CD4-positive, alpha-beta T cell treated with Interferon alpha-2 for 1 hour (primary cell): ENCODE results near the gene RIMS4.
A peak's percentile ranks its signal among the peaks of the same experiment; 100 is the strongest.

Source experiments
- DNase-seq, 2 donors: peaks; one replicate each; pipeline ENCODE4 v3.0.0-alpha.2; 2020 to 2022

RIMS4 gene

DNA sequence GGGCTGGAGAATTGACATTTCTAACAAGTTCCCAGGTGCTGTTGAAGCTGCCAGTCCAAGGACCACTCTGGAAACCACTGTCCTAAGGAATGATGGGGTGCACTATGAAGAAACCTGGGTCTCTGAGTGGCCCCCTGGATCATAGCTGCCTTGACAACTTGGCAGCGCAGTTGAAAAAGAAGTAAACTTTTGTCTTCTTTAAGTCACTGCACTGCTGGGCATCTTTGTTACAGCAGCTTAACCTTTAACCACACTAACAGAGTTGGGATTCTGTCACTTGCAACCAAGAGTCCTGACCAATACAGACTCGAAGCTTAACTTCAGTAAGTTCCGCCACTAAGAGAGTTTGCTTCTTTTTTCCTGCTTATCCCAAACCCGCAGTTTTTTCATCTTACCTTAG lies 73.2 kb downstream of the RIMS4 start:
- no peak for DNase-seq

DNA sequence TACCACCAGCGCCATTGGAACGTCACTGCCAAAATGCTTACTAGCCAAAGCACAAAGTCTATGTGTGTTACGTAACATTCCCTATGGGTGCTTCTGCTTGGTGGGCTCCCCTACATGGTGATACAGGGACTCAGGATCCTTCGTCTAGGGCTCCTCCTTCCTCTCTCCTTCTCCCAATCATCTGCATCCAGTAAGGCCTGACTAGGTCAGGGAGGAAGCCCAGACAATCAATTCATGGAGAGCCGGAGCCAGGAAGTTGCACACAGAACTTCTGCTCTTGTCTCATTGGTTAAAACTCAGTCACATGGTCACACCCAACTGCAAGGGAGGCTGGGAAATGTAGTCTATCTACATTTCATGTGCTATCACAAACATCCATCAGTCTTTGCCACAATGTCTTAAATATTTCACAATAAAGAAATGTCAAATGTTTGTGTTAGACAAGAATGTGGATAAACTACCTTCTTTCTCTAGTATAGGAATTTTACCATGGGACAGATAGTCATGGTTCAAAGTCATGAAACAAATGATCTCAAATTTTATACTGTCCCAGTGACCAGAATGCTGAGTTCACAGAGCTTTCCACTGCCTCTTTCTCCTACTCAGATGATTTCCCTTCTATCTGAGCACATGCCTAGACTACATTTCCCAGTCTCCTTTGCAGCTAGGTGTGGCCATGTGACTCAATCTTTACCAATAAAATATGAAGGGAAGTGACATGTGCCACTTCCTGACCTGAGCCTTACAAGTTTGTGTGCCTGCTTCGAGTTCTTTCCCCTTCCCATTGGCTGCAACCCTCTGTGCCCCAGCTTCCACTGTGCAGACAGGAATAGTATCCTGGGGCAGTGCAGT lies 74.0 kb downstream of the RIMS4 start:
- DNase-seq: peak; percentile 55 to 61

DNA sequence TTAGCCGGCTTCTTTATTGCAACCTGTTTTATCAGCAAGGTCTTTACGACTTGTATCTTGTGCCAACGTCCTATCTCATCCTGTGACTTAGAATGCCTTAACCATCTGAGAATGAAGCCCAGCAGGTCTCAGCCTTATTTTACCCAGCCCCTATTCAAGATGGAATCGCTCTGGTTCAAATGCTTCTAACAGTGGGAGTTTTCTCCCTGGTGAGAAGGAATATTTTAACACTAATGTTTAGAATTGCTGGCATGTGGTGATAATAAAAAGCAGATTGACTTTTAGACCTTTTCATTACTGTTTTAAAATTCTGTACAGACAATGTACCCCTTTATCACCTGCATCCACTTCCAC lies 74.6 kb downstream of the RIMS4 start:
- DNase-seq: no peak

DNA sequence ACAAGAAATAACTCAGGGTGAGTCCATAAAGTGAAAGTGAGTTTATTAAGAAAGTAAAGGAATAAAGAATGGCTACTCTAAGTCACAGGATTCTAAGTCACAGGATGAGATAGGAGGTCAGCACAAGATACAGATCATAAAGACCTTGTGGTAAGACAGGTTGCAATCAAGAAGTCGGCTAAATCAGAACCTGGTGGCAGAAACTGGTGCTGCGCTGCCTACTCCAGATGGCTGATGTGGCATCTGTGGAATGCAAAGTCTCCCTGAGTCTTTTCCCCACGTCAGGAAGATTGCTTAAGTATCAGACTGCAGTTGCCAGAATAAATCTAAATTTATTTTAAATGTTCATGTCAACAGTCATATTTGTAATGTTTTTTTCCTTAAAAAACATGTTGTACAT lies 75.4 kb downstream of the RIMS4 start:
- no peak for DNase-seq

DNA sequence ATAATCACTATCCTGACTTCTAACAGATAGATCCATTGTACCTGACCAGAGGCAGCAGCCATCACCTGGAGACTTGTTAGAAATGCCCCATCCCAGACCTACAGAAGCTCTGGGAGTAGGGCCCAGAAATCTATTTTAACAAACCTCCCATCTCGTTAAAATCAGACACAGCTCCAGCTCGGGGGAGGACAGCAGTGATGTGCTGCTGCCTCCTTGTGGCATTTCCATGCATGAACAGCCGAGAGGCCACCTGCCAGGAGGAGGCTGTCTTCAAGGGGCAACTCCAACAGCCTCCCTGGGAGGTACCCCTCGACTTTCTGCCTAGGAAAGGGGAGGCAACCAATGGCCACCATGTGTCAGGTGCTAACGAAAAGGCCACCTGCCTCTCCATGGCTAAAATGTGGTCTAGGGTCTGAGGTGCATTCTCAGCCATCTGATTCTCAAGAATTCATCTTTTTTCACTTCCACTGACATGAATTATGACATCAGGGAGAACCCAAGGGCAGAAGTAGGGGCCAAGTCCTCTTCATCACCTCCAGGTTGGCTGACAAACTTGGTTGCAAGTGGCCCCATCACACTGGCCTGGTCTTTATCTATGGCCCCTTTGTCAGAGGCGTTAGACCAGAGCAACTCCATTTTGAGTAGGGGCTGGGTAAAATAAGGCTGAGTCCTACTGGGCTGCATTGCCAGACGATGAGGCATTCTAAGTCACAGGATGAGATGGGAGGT lies 76.8 kb downstream of the RIMS4 start:
- peak; percentile 47 to 63 for DNase-seq

DNA sequence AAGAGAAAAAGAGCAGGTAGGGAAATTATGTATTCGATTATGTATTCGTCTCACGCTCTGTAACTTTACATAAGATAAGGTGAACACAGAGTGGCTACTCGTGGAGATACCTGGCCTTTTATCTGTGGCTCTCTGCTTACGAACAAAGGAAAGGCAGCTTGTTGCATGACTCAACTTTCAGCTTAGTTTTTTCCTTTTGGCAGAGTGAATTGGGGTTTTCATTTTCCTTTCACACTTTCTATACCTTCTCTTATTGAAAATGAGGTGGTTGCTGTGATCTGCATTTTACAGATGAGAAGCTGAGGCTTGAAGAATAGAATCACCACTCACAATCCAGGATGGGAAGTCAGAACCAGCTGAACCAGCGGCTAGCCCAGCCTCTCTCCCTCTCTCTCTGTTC lies 78.0 kb downstream of the RIMS4 start:
- no peak for DNase-seq

DNA sequence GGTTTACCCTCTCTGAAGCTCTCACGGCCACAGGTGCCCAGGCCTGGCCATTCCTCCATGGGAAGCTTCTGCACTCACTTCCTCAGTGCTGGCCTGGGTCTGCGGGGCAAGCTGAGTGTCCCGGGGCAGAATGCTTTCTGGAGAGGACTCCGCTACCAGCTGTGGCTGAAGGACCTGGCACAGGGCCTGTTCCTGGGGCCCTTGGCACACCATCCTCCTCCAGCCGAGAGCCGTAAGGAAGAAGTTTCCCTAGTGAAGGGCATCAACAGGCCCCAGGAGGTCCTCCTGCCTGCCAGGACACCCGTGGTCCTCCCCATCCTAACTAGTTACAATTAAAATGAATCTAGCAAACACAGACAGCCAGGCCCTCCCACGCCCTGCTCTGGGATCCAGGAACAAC lies 78.7 kb downstream of the RIMS4 start:
- no peak for DNase-seq

DNA sequence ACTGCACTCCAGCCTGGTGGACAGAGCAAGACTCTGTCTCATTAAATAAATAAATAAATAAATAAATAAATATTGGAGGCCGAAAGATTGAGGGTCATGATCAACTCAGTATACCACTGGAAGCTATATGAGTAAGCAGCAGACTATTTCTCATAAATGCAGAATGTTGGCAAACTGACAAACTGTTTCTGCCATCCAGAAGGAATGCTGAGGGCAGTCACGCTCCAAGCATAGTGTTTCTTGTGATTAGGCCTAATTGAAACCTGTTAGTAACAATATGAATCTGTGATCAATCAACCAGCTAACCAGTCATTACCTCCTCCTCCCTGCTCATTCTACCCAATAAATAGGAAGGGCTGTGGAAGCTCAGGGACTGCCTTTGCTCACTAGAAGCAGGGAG lies 79.9 kb downstream of the RIMS4 start:
- no peak for DNase-seq

DNA sequence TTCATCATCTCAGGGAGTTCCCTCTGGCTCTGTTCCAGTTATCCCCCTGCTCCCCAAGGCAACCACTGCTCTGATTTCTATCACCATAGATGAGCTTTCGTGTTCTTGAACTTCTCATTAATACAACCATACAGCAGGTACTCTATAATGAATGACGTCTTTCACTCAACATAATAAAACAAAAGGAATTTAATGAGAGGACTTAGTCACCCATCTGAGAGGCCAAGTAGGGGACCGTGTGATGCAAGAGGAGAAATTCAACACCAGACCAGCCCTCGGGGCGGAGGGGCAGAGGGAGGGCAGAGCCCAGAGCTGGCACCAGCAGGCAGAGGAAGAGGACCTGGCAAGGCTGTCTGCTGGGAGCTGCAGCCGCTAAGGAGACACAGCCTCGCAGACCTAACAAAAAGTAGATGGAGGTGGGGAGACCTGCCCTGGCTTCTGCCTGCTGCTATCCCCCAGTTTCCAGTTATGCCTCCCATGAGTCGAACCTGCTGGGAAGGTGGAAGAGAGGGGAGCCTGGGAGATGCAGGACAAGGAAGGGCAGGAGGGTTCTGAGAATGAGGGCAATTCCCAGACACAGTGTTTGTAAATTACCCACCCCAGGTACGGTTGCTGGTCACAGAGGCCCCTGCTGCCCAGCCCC lies 81.4 kb downstream of the RIMS4 start:
- DNase-seq: no peak

DNA sequence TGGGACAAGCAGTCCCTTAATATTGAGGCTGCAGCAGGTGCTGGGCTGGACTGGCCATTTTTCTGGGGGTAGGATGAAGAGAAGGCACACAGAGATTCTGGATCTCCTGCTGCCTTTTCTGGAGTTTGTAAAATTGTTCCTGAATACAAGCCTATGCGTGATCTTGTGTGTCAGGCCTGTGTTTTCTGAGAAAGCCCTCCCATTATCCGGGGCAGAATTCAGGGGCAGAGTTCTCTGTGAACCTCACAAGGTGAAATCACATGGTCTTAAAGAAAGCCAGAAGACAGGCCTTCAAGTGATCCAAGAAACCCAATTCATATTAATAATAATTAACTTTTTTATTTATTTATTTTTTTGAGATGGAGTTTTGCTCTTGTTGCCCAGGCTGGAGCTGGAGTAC lies 82.7 kb downstream of the RIMS4 start:
- DNase-seq: no peak

DNA sequence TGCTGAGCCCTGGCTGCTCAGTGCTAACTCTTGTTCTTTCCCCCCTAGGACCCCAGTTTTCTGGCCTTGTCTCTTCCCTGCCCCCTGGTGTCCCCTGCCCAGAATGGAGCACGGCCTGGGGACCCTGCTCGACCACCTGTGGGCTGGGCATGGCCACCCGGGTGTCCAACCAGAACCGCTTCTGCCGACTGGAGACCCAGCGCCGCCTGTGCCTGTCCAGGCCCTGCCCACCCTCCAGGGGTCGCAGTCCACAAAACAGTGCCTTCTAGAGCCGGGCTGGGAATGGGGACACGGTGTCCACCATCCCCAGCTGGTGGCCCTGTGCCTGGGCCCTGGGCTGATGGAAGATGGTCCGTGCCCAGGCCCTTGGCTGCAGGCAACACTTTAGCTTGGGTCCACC lies 83.3 kb downstream of the RIMS4 start:
- no peak for DNase-seq

DNA sequence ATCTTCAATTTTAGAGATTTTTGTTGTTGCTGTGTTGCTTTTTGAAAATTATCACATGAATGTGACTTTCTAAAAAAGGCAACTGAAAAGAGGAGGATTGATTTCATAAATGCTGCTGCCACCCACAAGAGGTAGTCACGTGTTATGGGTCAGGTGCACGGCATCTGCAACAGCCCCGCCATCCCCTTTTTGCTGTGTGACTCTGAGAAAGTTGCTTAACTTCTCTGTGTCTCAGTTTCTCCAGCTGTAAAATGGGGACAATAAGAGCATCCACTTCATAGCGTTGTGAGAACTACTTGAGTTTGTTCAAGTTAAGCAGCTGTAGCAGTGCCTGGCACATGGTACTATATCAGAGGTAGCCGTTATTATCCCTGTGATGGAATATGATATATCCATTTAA lies 84.5 kb downstream of the RIMS4 start:
- no peak for DNase-seq

DNA sequence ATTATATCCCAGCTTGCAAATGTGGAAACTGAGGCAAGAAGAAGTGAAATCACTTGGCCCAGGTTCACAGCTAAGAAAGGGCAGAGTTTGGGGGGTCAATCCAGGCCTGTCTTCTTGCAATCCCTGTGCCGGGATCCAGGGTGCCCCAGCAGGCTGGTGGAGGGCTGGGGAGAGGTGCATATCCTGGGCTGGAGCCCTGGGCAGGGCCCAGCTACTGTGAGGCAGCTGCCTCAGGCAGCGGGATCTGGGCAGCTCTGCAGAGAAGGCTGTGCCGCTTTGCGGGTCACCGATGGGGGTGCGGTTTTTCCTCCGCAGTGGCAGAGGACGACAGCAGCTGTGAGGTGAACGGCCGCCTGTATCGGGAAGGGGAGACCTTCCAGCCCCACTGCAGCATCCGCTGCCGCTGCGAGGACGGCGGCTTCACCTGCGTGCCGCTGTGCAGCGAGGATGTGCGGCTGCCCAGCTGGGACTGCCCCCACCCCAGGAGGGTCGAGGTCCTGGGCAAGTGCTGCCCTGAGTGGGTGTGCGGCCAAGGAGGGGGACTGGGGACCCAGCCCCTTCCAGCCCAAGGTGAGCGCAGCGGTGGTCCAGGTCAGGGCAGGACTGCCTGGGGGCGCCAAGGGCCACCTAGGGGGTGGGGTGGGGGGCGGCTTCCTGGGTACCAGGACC lies 85.8 kb downstream of the RIMS4 start:
- no peak for DNase-seq

DNA sequence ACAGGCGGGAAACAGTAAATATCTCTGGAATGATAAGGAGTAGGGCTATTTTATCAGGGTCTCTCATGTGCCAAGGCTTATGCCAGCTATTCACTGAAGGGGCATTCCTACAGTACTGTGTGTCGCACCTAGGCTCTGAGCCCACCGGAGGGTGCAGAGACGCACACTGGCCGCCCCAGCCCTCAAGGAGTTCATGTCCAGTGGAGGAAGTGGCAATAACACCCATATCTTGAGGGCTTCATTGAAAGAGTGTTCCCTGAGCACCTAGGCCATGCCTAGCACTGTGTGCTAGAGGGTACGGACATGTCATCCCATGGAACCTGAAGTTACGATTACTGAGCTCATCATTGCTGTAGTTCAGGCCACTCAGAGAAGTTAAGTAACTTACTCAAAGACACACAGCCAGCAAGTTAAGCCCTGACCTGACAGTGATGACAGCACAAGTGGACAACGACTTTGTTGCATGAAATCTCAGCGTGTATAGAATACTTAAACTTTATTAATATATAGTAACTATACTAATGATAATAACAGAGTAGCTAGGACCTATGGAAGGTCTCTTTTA lies 86.5 kb downstream of the RIMS4 start:
- no peak for DNase-seq

DNA sequence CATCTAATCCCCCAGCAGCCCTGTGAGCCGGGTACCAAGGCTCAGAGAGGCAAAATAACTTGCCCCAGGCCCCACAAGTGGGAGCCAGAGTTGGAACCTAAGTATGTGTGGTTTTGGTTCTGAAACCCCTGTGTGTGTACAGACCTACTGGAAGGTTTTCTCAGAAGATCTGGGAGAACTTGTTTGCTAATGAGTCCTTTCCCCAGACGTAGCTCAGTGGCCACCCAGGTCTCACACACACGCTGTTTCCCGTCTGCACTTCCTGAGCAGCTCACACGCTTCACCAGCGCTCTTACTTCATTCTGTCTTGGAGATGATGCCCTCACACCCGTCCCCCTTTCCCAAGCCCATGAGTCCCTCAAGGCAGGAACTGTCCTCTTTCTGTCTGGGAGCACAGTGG lies 87.0 kb downstream of the RIMS4 start:
- no peak for DNase-seq

DNA sequence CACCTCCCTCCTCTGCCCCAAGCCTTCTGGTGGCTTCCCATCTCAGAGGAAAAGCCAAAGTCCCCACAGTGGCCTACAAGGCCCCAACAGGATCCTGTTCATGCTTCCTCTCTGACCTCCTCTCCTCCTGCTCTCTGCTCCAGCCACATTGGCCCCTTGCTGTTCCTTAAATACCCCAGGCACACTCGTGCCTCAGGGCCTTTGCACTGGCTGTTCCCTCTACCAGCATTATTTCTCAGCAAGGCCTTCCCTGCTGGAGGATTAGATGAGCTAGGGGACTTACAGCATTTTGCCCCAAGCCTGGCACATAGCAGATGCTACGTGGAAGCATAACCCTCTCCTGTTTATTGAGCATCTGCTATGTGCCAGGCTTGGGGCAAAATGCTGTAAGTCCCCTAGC lies 87.4 kb downstream of the RIMS4 start:
- no peak for DNase-seq

DNA sequence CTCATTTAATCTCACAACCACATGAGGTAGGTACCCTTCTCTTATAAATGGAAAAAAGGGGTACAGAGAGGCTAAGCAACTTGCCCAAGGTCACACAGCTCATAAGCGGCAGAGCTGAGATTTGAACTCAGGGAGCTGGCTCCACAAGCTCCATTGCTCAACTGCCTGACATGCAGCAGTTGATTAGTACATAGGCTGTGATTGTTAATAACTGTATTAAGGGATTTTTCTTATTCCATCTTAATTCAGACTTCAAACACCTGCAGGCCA lies 88.6 kb downstream of the RIMS4 start:
- DNase-seq: no peak

DNA sequence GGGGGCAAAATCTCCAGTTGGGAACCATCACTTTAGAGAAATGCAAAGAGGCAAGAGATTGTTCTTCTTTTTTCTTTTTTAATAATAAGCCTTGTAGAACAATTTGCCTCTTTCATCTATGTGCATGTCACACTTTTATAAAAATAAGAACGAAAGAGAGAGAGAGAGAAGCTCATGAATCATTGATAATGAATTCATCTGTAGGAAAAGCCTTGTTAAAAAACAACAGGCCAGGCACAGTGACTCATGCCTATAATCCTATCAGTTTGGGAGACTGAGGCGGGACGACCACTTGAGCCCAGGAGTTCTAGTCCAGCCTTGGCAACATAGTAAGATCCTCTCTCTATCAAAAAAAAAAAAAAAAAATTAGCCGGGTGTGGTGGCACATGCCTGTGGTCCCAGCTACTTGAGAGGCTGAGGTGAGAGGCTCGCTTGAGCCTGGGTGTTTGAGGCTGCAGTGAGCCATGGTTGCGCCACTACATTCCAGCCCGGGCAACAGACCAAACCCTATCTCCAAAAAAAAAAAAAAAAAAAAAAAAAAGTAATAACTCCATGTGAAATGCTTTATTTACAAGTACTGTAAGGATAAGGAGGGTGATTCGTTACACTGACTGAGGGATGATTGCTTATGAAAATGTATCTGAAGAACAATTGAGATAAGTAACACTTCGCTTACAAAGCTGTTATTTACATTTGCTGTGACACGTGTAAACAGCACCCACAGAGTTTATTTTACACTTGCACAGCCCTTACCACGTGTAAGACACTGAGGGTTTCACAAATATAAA lies 89.2 kb downstream of the RIMS4 start:
- DNase-seq: no peak

DNA sequence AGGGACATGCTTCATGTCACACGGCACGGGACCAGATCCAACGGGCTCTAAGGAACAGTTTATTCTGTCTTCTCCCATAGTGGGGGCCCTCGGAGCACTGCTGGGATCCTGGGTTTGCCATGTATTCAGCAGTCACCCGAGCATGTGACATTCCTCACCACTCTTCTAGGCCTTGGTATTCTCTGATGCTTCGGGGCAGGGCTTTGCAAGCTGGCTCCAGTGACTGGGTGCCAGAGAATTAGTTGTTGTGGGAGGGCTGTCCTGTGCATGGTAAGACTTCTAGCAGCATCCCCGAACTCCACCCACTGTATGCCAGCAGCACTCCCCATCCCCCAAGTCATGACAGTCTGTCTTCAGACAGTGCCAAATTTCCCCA lies 89.7 kb downstream of the RIMS4 start:
- no peak for DNase-seq

DNA sequence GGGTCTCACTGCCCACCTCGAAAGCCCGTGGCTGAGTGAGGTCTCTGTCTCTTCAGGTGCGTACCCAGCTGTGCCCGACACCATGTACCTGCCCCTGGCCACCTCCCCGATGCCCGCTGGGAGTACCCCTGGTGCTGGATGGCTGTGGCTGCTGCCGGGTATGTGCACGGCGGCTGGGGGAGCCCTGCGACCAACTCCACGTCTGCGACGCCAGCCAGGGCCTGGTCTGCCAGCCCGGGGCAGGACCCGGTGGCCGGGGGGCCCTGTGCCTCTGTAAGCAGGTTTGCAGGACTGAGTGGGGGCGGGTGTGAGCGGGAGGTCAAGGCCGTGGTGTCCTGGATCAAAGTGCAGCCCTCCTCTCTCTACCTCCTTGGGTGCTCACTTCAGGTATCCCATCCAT lies 90.5 kb downstream of the RIMS4 start:
- DNase-seq: no peak

DNA sequence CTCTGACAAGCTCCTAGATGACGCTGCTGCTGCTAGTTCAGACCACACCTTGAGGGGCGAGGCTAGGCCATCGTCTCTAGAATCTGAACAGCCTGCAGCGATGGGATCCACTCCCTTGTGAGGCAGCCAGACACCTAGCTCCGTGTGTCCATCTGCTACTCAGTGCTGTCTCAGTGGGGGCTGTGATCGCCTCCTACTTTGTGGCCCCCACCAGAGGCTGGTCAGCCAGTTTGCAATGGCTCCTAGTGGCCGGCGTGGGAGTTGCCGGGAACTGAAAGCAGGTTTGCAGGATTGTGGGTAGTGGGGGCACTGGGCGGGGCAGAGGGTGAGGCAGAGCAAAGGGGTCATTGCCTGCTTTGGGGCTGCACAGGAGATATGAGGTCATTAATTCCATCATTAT lies 92.4 kb downstream of the RIMS4 start:
- DNase-seq: no peak

DNA sequence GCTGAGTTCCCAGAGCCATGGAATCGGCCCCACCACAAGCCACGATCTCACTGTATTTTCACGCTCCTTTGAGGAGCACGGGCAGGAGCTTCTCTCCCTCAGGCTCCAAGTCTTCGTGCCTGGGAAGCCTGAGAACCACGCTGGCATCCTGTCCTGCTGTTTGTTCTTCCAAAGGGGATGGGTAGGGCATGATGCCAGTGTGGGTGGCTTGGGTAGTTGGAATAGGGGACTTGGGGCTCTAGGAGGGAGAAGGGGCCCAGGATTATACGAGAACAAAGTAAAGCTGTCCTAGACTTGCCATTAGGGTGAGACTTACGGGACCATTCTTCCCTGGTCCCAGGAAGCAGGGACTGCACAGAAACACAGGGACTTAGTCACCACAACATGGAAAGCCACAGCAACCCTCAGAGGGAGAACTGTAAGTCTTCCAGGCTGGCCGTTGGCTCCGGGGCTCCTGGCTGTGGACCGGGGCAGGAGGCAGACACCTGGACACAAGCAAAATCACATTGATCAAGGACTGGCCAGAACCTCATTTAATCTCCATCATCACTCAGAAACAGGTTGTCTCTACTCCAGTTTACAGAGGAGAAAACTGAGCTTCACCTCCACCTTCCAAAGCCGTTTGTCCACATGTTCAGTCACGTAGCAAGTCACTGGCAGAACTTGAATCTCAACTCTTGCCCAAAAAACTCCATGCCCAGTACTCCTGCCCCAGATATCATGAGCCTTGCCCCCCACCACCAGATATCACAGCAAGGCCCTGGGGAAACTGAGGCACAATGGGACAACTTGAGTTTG lies 93.8 kb downstream of the RIMS4 start:
- DNase-seq: no peak
